WERI-Rb-1 (cell line): ENCODE results near the gene CKAP5.

ENCODE experiments used
- DNase-seq: peaks from one replicate; pipeline ENCODE4 v3.0.0-alpha.2; 2020
- H3K27ac ChIP-seq: fragments of 250-450 bp; sonication (Bioruptor Pico); 2 replicates; pipeline ENCODE4 v1.5.1; 2020; ENCODE audit warnings: mild to moderate bottlenecking, moderate library complexity
- H3K27me3 ChIP-seq: fragments of 250-450 bp; sonication (Bioruptor Pico); 2 replicates; pipeline ENCODE4 v1.5.1; 2021; ENCODE audit warnings: mild to moderate bottlenecking, low read depth, moderate library complexity; ENCODE audit not compliant: insufficient read depth, severe bottlenecking
- H3K36me3 ChIP-seq: fragments of 250-450 bp; sonication (Bioruptor Pico); 2 replicates; pipeline ENCODE4 v1.5.1; 2020; ENCODE audit warnings: mild to moderate bottlenecking, moderate library complexity
- H3K4me3 ChIP-seq: 2 replicates; pipeline ENCODE4 v1.5.1; 2011; ENCODE audit warnings: low read depth, mild to moderate bottlenecking, control low read depth, low read length
- H3K9me3 ChIP-seq: fragments of 250-450 bp; sonication (Bioruptor Pico); 2 replicates; pipeline ENCODE4 v1.5.1; 2021; ENCODE audit warnings: mild to moderate bottlenecking, moderate library complexity; ENCODE audit not compliant: severe bottlenecking
- TF ChIP-seq, protein P1 (sequence below): IDR thresholded peaks from 2 replicates; pipeline ENCODE4 v1.5.1; 2011; ENCODE audit warnings: low read depth, mild to moderate bottlenecking, control low read depth, inconsistent platforms, low read length

Gene CKAP5

DNA sequence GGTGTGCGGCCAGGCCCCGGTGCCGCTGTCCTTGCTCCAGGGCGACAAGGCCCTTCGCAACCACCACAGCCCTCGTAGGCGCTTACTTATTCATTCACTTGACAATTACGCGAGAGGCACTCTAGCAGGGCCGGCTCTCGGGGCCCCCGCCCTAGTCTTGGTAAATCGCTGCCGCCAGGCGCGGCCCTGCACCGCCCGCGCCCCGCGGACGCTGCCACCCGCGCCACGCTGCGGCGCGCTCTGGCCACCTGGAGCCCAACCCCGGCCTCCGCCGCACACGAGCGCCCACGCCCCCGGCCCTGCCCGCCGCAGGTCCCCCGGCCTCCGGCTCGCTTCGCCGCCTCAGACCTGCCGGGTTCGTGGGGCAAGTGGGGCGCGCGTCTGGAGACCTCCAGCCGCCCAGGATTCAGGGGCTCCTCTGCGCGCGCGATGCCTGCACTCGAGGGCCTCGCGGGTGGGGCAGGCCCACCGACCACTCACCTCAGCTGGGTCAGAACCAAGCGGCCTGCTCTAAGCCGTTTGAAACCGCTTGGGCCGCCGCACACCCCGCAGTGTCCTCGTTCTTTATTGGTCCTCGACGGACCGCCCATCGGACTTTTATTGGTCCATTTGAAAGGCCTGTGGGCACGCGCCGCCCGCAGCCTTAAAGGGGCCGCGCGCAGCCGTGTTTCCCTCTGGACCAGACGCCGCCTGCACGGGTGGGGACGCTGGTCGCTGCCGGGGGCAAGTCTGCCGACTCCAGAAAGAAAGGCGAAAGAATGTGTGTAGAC lies at the start of gene CKAP5:
Gene CKAP5, minus strand, starts transcription at position 541 of the 770 bp plus-strand sequence. CDS start 25,049 bp downstream, outside the sequence.
- TF ChIP-seq, protein P1, sequence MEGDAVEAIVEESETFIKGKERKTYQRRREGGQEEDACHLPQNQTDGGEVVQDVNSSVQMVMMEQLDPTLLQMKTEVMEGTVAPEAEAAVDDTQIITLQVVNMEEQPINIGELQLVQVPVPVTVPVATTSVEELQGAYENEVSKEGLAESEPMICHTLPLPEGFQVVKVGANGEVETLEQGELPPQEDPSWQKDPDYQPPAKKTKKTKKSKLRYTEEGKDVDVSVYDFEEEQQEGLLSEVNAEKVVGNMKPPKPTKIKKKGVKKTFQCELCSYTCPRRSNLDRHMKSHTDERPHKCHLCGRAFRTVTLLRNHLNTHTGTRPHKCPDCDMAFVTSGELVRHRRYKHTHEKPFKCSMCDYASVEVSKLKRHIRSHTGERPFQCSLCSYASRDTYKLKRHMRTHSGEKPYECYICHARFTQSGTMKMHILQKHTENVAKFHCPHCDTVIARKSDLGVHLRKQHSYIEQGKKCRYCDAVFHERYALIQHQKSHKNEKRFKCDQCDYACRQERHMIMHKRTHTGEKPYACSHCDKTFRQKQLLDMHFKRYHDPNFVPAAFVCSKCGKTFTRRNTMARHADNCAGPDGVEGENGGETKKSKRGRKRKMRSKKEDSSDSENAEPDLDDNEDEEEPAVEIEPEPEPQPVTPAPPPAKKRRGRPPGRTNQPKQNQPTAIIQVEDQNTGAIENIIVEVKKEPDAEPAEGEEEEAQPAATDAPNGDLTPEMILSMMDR: no peak
- no peaks in the 10 kb centered on the region for H3K27me3 ChIP-seq
- H3K27ac ChIP-seq: peak within 1 kb of the TSS; percentile 96
- peak; percentile 93 for DNase-seq
- peaks cover 20% of the 10 kb centered on the region for H3K36me3 ChIP-seq
- H3K9me3 ChIP-seq: no peaks in the 10 kb centered on the region
- H3K4me3 ChIP-seq: peak within 1 kb of the TSS; percentile 98

DNA sequence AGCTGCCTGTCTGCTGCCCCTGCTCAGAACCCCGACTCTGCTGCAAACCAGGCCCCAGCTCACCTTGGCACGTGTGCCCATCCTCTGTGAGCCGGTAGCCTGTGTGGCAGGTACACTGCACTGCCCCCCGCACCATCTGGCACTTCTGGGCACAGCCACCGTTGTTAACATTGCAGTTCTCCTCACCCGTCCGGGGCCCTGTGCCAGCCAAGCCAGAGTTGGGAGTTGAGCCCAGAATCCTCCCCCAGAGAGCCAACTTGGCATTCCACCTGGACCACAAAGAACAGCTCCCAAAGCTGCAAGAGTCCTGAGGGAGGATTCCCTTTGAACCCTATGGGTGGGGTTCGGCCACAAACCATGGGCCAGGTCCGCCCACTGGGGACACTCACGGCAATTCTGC lies 49.7 kb upstream of the CKAP5 start:
- Histone ChIP-seq H3K27me3 (no peaks in the 10 kb centered on the region), H3K27ac (no peak overlapping the region), H3K36me3 (peaks cover 47% of the 10 kb centered on the region), H3K4me3 (no peak overlapping the region), H3K9me3 (peaks cover 4% of the 10 kb centered on the region)
- TF ChIP-seq, protein P1: no peak
- DNase-seq: no peak

DNA sequence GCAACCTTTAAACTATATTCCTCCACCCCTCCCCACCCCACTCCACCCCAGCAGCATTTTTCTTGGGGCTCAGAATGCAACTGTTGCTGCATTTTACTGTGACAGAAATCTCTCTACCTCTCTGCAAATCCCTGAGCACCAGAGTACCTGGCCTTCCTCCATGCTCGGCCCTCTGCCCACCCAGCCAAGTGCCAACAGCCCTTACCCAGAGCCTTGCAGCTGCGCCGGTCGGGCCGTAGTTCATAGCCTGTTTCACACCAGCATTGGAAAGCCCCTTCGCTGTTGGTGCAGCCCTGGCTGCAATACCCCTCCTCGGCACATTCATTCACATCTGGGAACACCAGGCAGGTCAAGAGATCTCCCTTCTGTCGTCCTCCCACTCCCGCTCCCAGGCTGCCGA lies 48.9 kb upstream of the CKAP5 start:
- Histone ChIP-seq H3K27ac (no peak overlapping the region), H3K27me3 (no peaks in the 10 kb centered on the region), H3K36me3 (peaks cover 47% of the 10 kb centered on the region), H3K4me3 (no peak overlapping the region), H3K9me3 (peaks cover 4% of the 10 kb centered on the region)
- TF ChIP-seq, protein P1: no peak
- DNase-seq: no peak

DNA sequence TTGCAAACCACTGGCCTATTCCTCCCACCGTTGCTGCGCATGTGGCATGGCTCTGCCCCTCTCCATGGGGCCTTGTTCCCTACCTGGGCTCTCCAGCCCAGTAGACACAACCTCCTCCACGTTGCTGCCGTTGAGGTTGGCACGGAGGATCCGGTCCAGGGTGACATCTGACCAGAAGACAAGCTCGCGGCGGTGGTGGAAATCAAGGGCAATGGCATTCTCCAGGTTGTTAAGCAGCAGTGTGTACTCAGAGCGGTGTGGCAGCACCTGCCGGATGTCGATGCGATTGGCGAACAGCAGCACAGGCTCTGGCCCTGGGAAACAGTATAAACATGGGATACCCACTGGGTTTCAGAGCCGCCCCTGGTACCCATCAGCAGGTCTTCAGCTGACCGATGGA lies 48.4 kb upstream of the CKAP5 start:
- Histone ChIP-seq H3K36me3 (peaks cover 46% of the 10 kb centered on the region), H3K9me3 (peaks cover 4% of the 10 kb centered on the region), H3K27me3 (no peaks in the 10 kb centered on the region), H3K4me3 (no peak overlapping the region), H3K27ac (no peak overlapping the region)
- TF ChIP-seq, protein P1: no peak
- no peak for DNase-seq

DNA sequence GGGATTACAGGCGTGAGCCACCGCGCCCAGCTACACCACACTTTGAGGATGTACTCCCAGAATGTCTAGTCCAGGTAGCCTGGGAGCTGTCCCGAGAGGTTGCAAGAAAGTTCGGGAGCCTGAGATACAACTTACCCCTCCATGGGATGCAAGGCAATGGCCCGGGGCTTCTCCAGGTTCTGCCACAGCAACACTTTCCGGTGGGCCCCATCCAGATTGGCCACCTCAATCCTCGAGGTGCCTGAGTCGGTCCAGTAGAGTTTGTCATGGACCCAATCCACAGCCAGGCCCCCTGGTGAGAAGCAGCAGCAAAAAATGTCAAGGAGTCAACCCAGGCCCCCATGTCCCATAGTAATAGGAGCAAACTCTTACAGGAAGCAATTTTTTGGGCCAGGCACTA lies 46.8 kb upstream of the CKAP5 start:
- no peaks in the 10 kb centered on the region for H3K27me3 ChIP-seq
- no peaks in the 10 kb centered on the region for H3K9me3 ChIP-seq
- no peak for DNase-seq
- TF ChIP-seq, protein P1: no peak
- no peak overlapping the region for H3K27ac ChIP-seq
- peaks cover 44% of the 10 kb centered on the region for H3K36me3 ChIP-seq
- no peak overlapping the region for H3K4me3 ChIP-seq

DNA sequence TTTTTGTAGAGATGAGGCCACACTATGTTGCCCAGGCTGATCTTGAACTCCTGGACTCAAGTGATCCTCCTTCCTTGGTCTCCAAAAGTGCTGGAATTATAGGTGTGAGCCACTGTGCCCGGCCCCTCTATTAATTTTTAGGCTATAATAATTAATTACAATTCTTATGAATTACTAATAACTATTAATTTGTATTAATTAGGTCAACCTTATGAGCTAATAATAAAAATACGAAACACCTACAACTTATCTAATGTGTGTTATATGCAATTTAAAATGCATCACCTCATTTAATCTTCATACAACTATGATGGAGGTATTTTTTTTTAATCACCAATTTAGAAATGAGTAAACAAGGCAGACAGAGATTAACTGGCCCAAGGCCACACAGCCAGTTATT lies 46.0 kb upstream of the CKAP5 start:
- H3K9me3 ChIP-seq: no peaks in the 10 kb centered on the region
- no peak overlapping the region for H3K27ac ChIP-seq
- peaks cover 44% of the 10 kb centered on the region for H3K36me3 ChIP-seq
- no peak overlapping the region for H3K4me3 ChIP-seq
- TF ChIP-seq, protein P1: no peak
- DNase-seq: no peak
- H3K27me3 ChIP-seq: no peaks in the 10 kb centered on the region
